Activated CD4-positive, alpha-beta T cell treated with anti-CD3 and anti-CD28 coated beads, Interleukin-2, amount 10 ng/mL, durations not matched to agents 7 days and 5 days (primary cell): ENCODE results near the gene JAG1. TPM values are rescaled to one million over a fixed set of nuclear protein-coding genes. Genes with fewer than 3 reads are reported as not detected.

Experiments used
- CTCF ChIA-PET: fragments of 350-600 bp; sonication (Branson Sonifier 250); formaldehyde crosslinking; loops from one replicate; lab custom pipeline; 2021; ENCODE audit warnings: antibody characterized with exemption; lab: Charles Lee
- POLR2A ChIA-PET: fragments of 350-600 bp; sonication (Branson Sonifier 250); formaldehyde crosslinking; loops from one replicate; lab custom pipeline; 2021; ENCODE audit warnings: antibody characterized with exemption; lab: Charles Lee
- DNase-seq: peaks from one replicate; pipeline ENCODE4 v3.0.0-alpha.2; 2020
- H3K27ac Mint-ChIP-seq: one replicate; pipeline ENCODE4 v1.8.0; 2021; ENCODE audit warnings: mild to moderate bottlenecking, moderate library complexity, mixed read lengths
- H3K27me3 Mint-ChIP-seq: one replicate; pipeline ENCODE4 v1.8.0; 2021; ENCODE audit warnings: mixed read lengths
- H3K36me3 Mint-ChIP-seq: one replicate; pipeline ENCODE4 v1.8.0; 2021; ENCODE audit warnings: low read depth, mixed read lengths
- H3K4me1 Mint-ChIP-seq: one replicate; pipeline ENCODE4 v1.8.0; 2021; ENCODE audit warnings: mixed read lengths
- H3K4me3 Mint-ChIP-seq: one replicate; pipeline ENCODE4 v1.8.0; 2021; ENCODE audit warnings: mild to moderate bottlenecking, moderate library complexity, mixed read lengths
- H3K9me3 Mint-ChIP-seq: one replicate; pipeline ENCODE4 v1.8.0; 2021; ENCODE audit warnings: mixed read lengths
- total RNA-seq, 2 experiments: library from RNA; stranded (reverse); gene quantifications; one replicate each; pipeline ENCODE4 v1.2.3, GENCODE V29; 2021

JAG1 gene
- total RNA-seq, 2 experiments from 2014 or later: 0.15 TPM; not detected in 1

- H3K27ac Mint-ChIP-seq: no peak overlapping the region
- no peaks in the 10 kb centered on the region for H3K9me3 Mint-ChIP-seq
- no peaks in the 10 kb centered on the region for H3K36me3 Mint-ChIP-seq
- CTCF ChIA-PET: no interaction called here
- POLR2A ChIA-PET: no interaction called here
- H3K27me3 Mint-ChIP-seq: peaks cover 3% of the 10 kb centered on the region
- no peaks in the 10 kb centered on the region for H3K4me1 Mint-ChIP-seq
- no peak overlapping the region for H3K4me3 Mint-ChIP-seq
- DNase-seq: no peak
These were observed 37.4 kb upstream of the JAG1 start for GRCh38 chr20:10710991-10711775.

- no peak overlapping the region for H3K27ac Mint-ChIP-seq
- H3K4me1 Mint-ChIP-seq: no peaks in the 10 kb centered on the region
- DNase-seq: no peak
- peaks cover 3% of the 10 kb centered on the region for H3K27me3 Mint-ChIP-seq
- H3K9me3 Mint-ChIP-seq: no peaks in the 10 kb centered on the region
- H3K36me3 Mint-ChIP-seq: no peaks in the 10 kb centered on the region
- ChIA-PET CTCF (no interaction called here), POLR2A (no interaction called here)
- H3K4me3 Mint-ChIP-seq: no peak overlapping the region
These were observed 36.1 kb upstream of the JAG1 start for GRCh38 chr20:10709916-10710315.

- Mint-ChIP-seq H3K4me3 (no peak overlapping the region), H3K36me3 (no peaks in the 10 kb centered on the region), H3K27ac (no peak overlapping the region), H3K27me3 (peaks cover 1% of the 10 kb centered on the region), H3K4me1 (no peaks in the 10 kb centered on the region), H3K9me3 (peaks cover 2% of the 10 kb centered on the region)
- POLR2A ChIA-PET: no interaction called here
- DNase-seq: no peak
- CTCF ChIA-PET: no interaction called here
These were observed 34.8 kb upstream of the JAG1 start for GRCh38 chr20:10708351-10709185.

- POLR2A ChIA-PET: no interaction called here
- H3K27ac Mint-ChIP-seq: no peak overlapping the region
- no peaks in the 10 kb centered on the region for H3K36me3 Mint-ChIP-seq
- no peaks in the 10 kb centered on the region for H3K4me1 Mint-ChIP-seq
- no peak for DNase-seq
- H3K27me3 Mint-ChIP-seq: peaks cover 1% of the 10 kb centered on the region
- H3K4me3 Mint-ChIP-seq: no peak overlapping the region
- CTCF ChIA-PET: no interaction called here
- peaks cover 2% of the 10 kb centered on the region for H3K9me3 Mint-ChIP-seq
These were observed 34.0 kb upstream of the JAG1 start for GRCh38 chr20:10707791-10708190.

- ChIA-PET CTCF (no interaction called here), POLR2A (no interaction called here)
- H3K27me3 Mint-ChIP-seq: peaks cover 1% of the 10 kb centered on the region
- H3K27ac Mint-ChIP-seq: no peak overlapping the region
- H3K4me1 Mint-ChIP-seq: no peaks in the 10 kb centered on the region
- no peak overlapping the region for H3K4me3 Mint-ChIP-seq
- no peak for DNase-seq
- no peaks in the 10 kb centered on the region for H3K36me3 Mint-ChIP-seq
- peaks cover 2% of the 10 kb centered on the region for H3K9me3 Mint-ChIP-seq
These were observed 33.3 kb upstream of the JAG1 start for GRCh38 chr20:10707068-10707467.

- H3K36me3 Mint-ChIP-seq: no peaks in the 10 kb centered on the region
- CTCF ChIA-PET: no interaction called here
- no peak overlapping the region for H3K4me3 Mint-ChIP-seq
These were observed 32.6 kb upstream of the JAG1 start for GRCh38 chr20:10706460-10706811.

GRCh38 chr20:10705801-10706459 lies 32.1 kb upstream of the JAG1 start:
- H3K27me3 Mint-ChIP-seq: peaks cover 1% of the 10 kb centered on the region
- no peak overlapping the region for H3K27ac Mint-ChIP-seq
- CTCF ChIA-PET: no interaction called here
- no peak for DNase-seq
- no peaks in the 10 kb centered on the region for H3K4me1 Mint-ChIP-seq
- H3K9me3 Mint-ChIP-seq: peaks cover 2% of the 10 kb centered on the region
- H3K36me3 Mint-ChIP-seq: no peaks in the 10 kb centered on the region
- no peak overlapping the region for H3K4me3 Mint-ChIP-seq
- POLR2A ChIA-PET: no interaction called here

More at GRCh38 chr20:10706460-10706811, 32.6 kb upstream of the JAG1 start:
- Mint-ChIP-seq H3K27me3 (peaks cover 1% of the 10 kb centered on the region), H3K27ac (no peak overlapping the region), H3K9me3 (peaks cover 2% of the 10 kb centered on the region), H3K4me1 (no peaks in the 10 kb centered on the region)
- POLR2A ChIA-PET: no interaction called here
- DNase-seq: no peak

GRCh38 chr20:10701607-10702006 lies 27.8 kb upstream of the JAG1 start:
- no peak overlapping the region for H3K27ac Mint-ChIP-seq
- H3K27me3 Mint-ChIP-seq: no peaks in the 10 kb centered on the region
- DNase-seq: no peak
- POLR2A ChIA-PET: no interaction called here
- CTCF ChIA-PET: no interaction called here
- H3K4me1 Mint-ChIP-seq: no peaks in the 10 kb centered on the region
- H3K9me3 Mint-ChIP-seq: peaks cover 2% of the 10 kb centered on the region
- no peaks in the 10 kb centered on the region for H3K36me3 Mint-ChIP-seq
- no peak overlapping the region for H3K4me3 Mint-ChIP-seq

- no peak overlapping the region for H3K4me3 Mint-ChIP-seq
- POLR2A ChIA-PET: no interaction called here
- no peak for DNase-seq
- H3K27ac Mint-ChIP-seq: no peak overlapping the region
- no peaks in the 10 kb centered on the region for H3K4me1 Mint-ChIP-seq
- H3K27me3 Mint-ChIP-seq: peaks cover 4% of the 10 kb centered on the region
- CTCF ChIA-PET: no interaction called here
- H3K36me3 Mint-ChIP-seq: no peaks in the 10 kb centered on the region
- H3K9me3 Mint-ChIP-seq: peaks cover 2% of the 10 kb centered on the region
These were observed 26.1 kb upstream of the JAG1 start for GRCh38 chr20:10699941-10700340.

- no peak overlapping the region for H3K4me3 Mint-ChIP-seq
- H3K27ac Mint-ChIP-seq: no peak overlapping the region
- peaks cover 2% of the 10 kb centered on the region for H3K9me3 Mint-ChIP-seq
- no peak for DNase-seq
- POLR2A ChIA-PET: no interaction called here
- no peaks in the 10 kb centered on the region for H3K4me1 Mint-ChIP-seq
- H3K36me3 Mint-ChIP-seq: no peaks in the 10 kb centered on the region
- CTCF ChIA-PET: no interaction called here
- H3K27me3 Mint-ChIP-seq: peaks cover 4% of the 10 kb centered on the region
These were observed 25.7 kb upstream of the JAG1 start for GRCh38 chr20:10699489-10699888.

- no peaks in the 10 kb centered on the region for H3K9me3 Mint-ChIP-seq
- no peaks in the 10 kb centered on the region for H3K4me1 Mint-ChIP-seq
- ChIA-PET POLR2A (interaction anchor here (0.6 kb wide), 1 partner anchor 36 kb away, joined by 3 read pairs; no protein-coding TSS in a partner anchor), CTCF (no interaction called here)
- peak; percentile 9 for DNase-seq
- H3K4me3 Mint-ChIP-seq: no peak overlapping the region
- no peaks in the 10 kb centered on the region for H3K36me3 Mint-ChIP-seq
- H3K27ac Mint-ChIP-seq: no peak overlapping the region
- peaks cover 4% of the 10 kb centered on the region for H3K27me3 Mint-ChIP-seq
These were observed 22.9 kb upstream of the JAG1 start for GRCh38 chr20:10696650-10697049.

GRCh38 chr20:10689385-10689784 lies 15.6 kb upstream of the JAG1 start:
- no peak for DNase-seq
- no peaks in the 10 kb centered on the region for H3K4me1 Mint-ChIP-seq
- H3K27me3 Mint-ChIP-seq: peaks cover 7% of the 10 kb centered on the region
- H3K9me3 Mint-ChIP-seq: no peaks in the 10 kb centered on the region
- H3K27ac Mint-ChIP-seq: no peak overlapping the region
- ChIA-PET POLR2A (no interaction called here), CTCF (no interaction called here)
- H3K4me3 Mint-ChIP-seq: no peak overlapping the region
- no peaks in the 10 kb centered on the region for H3K36me3 Mint-ChIP-seq

- Mint-ChIP-seq H3K36me3 (no peaks in the 10 kb centered on the region), H3K27me3 (peaks cover 8% of the 10 kb centered on the region), H3K4me1 (no peaks in the 10 kb centered on the region), H3K4me3 (no peak overlapping the region), H3K27ac (no peak overlapping the region), H3K9me3 (no peaks in the 10 kb centered on the region)
- CTCF ChIA-PET: interaction anchor here (0.6 to 0.9 kb wide), 2 partner anchors 13 to 25 kb away, joined by 3 read pairs; partner anchors contain the start of gene JAG1
- DNase-seq: no peak
- POLR2A ChIA-PET: no interaction called here
These were observed 14.1 kb upstream of the JAG1 start for GRCh38 chr20:10687895-10688294.
